Esophagus muscularis mucosa (tissue), 4 donors: ENCODE data around the gene TREML4. TPM values are rescaled to one million over a fixed set of nuclear protein-coding genes. Genes with fewer than 3 reads are reported as not detected.
A peak's percentile ranks its signal among the peaks of the same experiment; 100 is the strongest.

Source experiments
- DNase-seq: peaks from one replicate; pipeline ENCODE4 v3.0.0-alpha.2; 2017; ENCODE audit errors: extremely low spot score
- H3K27ac ChIP-seq, 4 donors: fragments of 200-600 bp; sonication (generic); replicated peaks in 1 of 4; 1 replicate in 3 of 4; 2 replicates in 1 of 4; pipeline ENCODE4 v1.5.1; 2016 to 2019; ENCODE audit warnings: mild to moderate bottlenecking in 1 of 4
- H3K27me3 ChIP-seq, 4 donors: fragments of 200-600 bp; sonication (generic); one replicate each; pipeline versions ENCODE4 v1.5.1 to v1.6.0; 2016 to 2019
- H3K36me3 ChIP-seq, 4 donors: fragments of 200-600 bp; sonication (generic); one replicate each; pipeline ENCODE4 v1.5.1; 2016 to 2019
- H3K4me1 ChIP-seq, 4 donors: fragments of 200-600 bp; sonication (generic); one replicate each; pipeline ENCODE4 v1.5.1; 2016 to 2019
- H3K4me3 ChIP-seq, 4 donors: fragments of 200-600 bp; sonication (generic); 1 replicate in 2 of 4; 2 replicates in 2 of 4; pipeline ENCODE4 v1.5.1; 2016 to 2019; ENCODE audit warnings: mild to moderate bottlenecking in 4 of 4, moderate library complexity in 1 of 4
- H3K9me3 ChIP-seq, 4 donors: fragments of 200-600 bp; sonication (generic); 1 replicate in 3 of 4; 2 replicates in 1 of 4; pipeline ENCODE4 v1.5.1; 2016 to 2019
- CTCF ChIP-seq, 3 experiments: fragments of 200-600 bp in 2 of 3; fragments of 450-650 bp in 1 of 3; sonication (generic) in 2 of 3; IDR thresholded peaks; one replicate each; pipeline ENCODE4 v1.5.1; 2017 to 2019; ENCODE audit warnings: antibody characterized with exemption in 3 of 3, mild to moderate bottlenecking in 2 of 3, moderate library complexity in 1 of 3
- EP300 ChIP-seq: sonication (generic); formaldehyde crosslinking; IDR thresholded peaks from one replicate; pipeline ENCODE4 v1.6.1; 2017; ENCODE audit warnings: antibody characterized with exemption
- POLR2A ChIP-seq: fragments of 450-650 bp; IDR thresholded peaks from one replicate; pipeline ENCODE4 v1.6.1; 2017; ENCODE audit warnings: antibody characterized with exemption, moderate library complexity, mild to moderate bottlenecking, low read depth
- POLR2AphosphoS5 ChIP-seq, 2 donors: sonication (generic); formaldehyde crosslinking; IDR thresholded peaks; one replicate each; pipeline ENCODE4 v1.6.1; 2017; ENCODE audit warnings: antibody characterized with exemption in 2 of 2
- WGBS: methylation state at CpG from one replicate; pipeline ENCODE4 v1.1.5; 2018; 5-methylcytosine and 5-hydroxymethylcytosine counted together
- intact Hi-C: fragments of 100-400 bp; cut with DNase I; formaldehyde crosslinking; loops from one replicate; pipeline ENCODE4 v1.15.1; 2023
- total RNA-seq, 4 donors: library from RNA; depleted of rRNA; stranded (reverse); fragments of >200 nt; gene quantifications; one replicate each; pipeline versions ENCODE4 v1.1.0 to v1.2.1, GENCODE V29; 2016

The TREML4 gene
- total RNA-seq, 4 donors from 2014 or later: not detected

- Histone ChIP-seq H3K27ac (no peak overlapping the region), H3K36me3 (no peaks in the 10 kb centered on the region), H3K4me3 (no peak overlapping the region), H3K4me1 (peaks cover 0 to 6% (median 0%) of the 10 kb centered on the region in 4 donors), H3K9me3 (no peaks in the 10 kb centered on the region), H3K27me3 (peaks cover 0 to 30% (median 0%) of the 10 kb centered on the region in 4 donors)
- WGBS: 84% methylated on average over 3 of the region's 3 CpGs
- no peak for TF ChIP-seq POLR2A
- TF ChIP-seq EP300: no peak
- no peak for TF ChIP-seq CTCF (IDR thresholded peaks at IDR 0.05)
- TF ChIP-seq POLR2AphosphoS5 (IDR thresholded peaks at IDR 0.05): no peak
- peak; percentile 24 for DNase-seq
- intact Hi-C loops: no loop called here
Observed at GRCh38 chr6:41197234-41197633, 30.9 kb upstream of the TREML4 start.

GRCh38 chr6:41199552-41200246, 28.4 kb upstream of the TREML4 start:
- H3K36me3 ChIP-seq: no peaks in the 10 kb centered on the region
- H3K4me1 ChIP-seq: peaks cover 0 to 6% (median 0%) of the 10 kb centered on the region in 4 donors
- no peaks in the 10 kb centered on the region for H3K9me3 ChIP-seq
- H3K4me3 ChIP-seq: no peak overlapping the region
- 80% methylated on average over 1 of the region's 1 CpG for WGBS
- H3K27ac ChIP-seq: no peak overlapping the region
- peaks cover 0 to 17% (median 0%) of the 10 kb centered on the region in 4 donors for H3K27me3 ChIP-seq
- intact Hi-C loops: no loop called here
- peak; percentile 89 for DNase-seq
- TF ChIP-seq POLR2AphosphoS5 (IDR thresholded peaks at IDR 0.05): no peak
- no peak for TF ChIP-seq CTCF (IDR thresholded peaks at IDR 0.05)
- TF ChIP-seq EP300: no peak
- TF ChIP-seq POLR2A: no peak

GRCh38 chr6:41200296-41200900, 27.8 kb upstream of the TREML4 start:
- intact Hi-C loops: no loop called here
- H3K4me1 ChIP-seq: peaks cover 0 to 6% (median 0%) of the 10 kb centered on the region in 4 donors
- H3K36me3 ChIP-seq: no peaks in the 10 kb centered on the region
- H3K9me3 ChIP-seq: no peaks in the 10 kb centered on the region
- peak; percentile 91 for DNase-seq
- peak overlapping the region in 1 of 4 donors; percentile 54 for H3K27ac ChIP-seq
- no peak for TF ChIP-seq POLR2AphosphoS5 (IDR thresholded peaks at IDR 0.05)
- TF ChIP-seq POLR2A: no peak
- TF ChIP-seq CTCF (IDR thresholded peaks at IDR 0.05): no peak
- no peak for TF ChIP-seq EP300
- H3K4me3 ChIP-seq: no peak overlapping the region
- peaks cover 0 to 10% (median 0%) of the 10 kb centered on the region in 4 donors for H3K27me3 ChIP-seq
- WGBS: 63% methylated on average over 2 of the region's 2 CpGs

GRCh38 chr6:41200901-41201763, 27.0 kb upstream of the TREML4 start, which contains the start of gene TREML2:
TREML2 (minus strand) TSS chr6:41201149; CDS start chr6:41201008, 141 bp downstream.
- intact Hi-C loops: no loop called here
- TF ChIP-seq EP300: no peak
- no peak for TF ChIP-seq CTCF (IDR thresholded peaks at IDR 0.05)
- no peak for TF ChIP-seq POLR2A
- TF ChIP-seq POLR2AphosphoS5 (IDR thresholded peaks at IDR 0.05): no peak
- Histone ChIP-seq H3K9me3 (no peaks in the 10 kb centered on the region), H3K27me3 (peaks cover 0 to 3% (median 0%) of the 10 kb centered on the region in 4 donors), H3K27ac (peak within 1 kb of the TSS in 1 of 4 donors; percentile 54), H3K4me1 (peaks cover 0 to 6% (median 0%) of the 10 kb centered on the region in 4 donors), H3K36me3 (no peaks in the 10 kb centered on the region), H3K4me3 (no peak within 1 kb of the TSS)
- WGBS: 75% methylated on average over 7 of the region's 12 CpGs
- DNase-seq: peak; percentile 87
